Limb (tissue), 2 donors: ENCODE results near the gene EXOC1.
"Not testable (repeated sequence)": the region's sequence is repeated elsewhere in the genome, so short reads cannot be mapped to it uniquely, and the experiment has no call there.

Experiments used
- DNase-seq, 2 donors: peaks; one replicate each; pipeline ENCODE4 v3.0.0-alpha.2; 2016; ENCODE audit errors: extremely low spot score in 2 of 2

The EXOC1 gene

GRCh38 chr4:55853484-55854046, at the start of gene EXOC1:
Gene EXOC1, plus strand, starts transcription at chr4:55853648. Its CDS starts 4,676 bp downstream, at chr4:55858324.
- DNase-seq = peak; percentile 96 to 97

GRCh38 chr4:55807556-55807955, 45.9 kb upstream of the EXOC1 start:
- no peak for DNase-seq

GRCh38 chr4:55808186-55808585, 45.3 kb upstream of the EXOC1 start:
- no peak for DNase-seq

- DNase-seq = no peak
Measured at GRCh38 chr4:55808632-55809031, 44.8 kb upstream of the EXOC1 start.

GRCh38 chr4:55817691-55818090, 35.8 kb upstream of the EXOC1 start:
- no peak for DNase-seq

- peak in 1 of 2 donors; percentile 41 for DNase-seq
Measured at GRCh38 chr4:55819634-55820033, 33.8 kb upstream of the EXOC1 start, which contains the start of gene EXOC1L. Gene EXOC1L, plus strand, starts transcription at chr4:55819790. Its CDS starts 237 bp downstream, at chr4:55820027.

- DNase-seq = no peak
Measured at GRCh38 chr4:55820279-55820678, 33.2 kb upstream of the EXOC1 start.

- DNase-seq = no peak
Measured at GRCh38 chr4:55822329-55822728, 31.1 kb upstream of the EXOC1 start.

GRCh38 chr4:55824865-55825264, 28.6 kb upstream of the EXOC1 start:
- no peak for DNase-seq

- no peak for DNase-seq
Measured at GRCh38 chr4:55826986-55827385, 26.5 kb upstream of the EXOC1 start.

- DNase-seq = no peak
Measured at GRCh38 chr4:55827582-55827981, 25.9 kb upstream of the EXOC1 start.

GRCh38 chr4:55830048-55830447, 23.4 kb upstream of the EXOC1 start:
- no peak for DNase-seq

GRCh38 chr4:55830716-55831115, 22.7 kb upstream of the EXOC1 start:
- no peak for DNase-seq

- no peak for DNase-seq
Measured at GRCh38 chr4:55834086-55834795, 19.2 kb upstream of the EXOC1 start.

GRCh38 chr4:55837903-55838302, 15.5 kb upstream of the EXOC1 start:
- DNase-seq = no peak

- DNase-seq = no peak
Measured at GRCh38 chr4:55838356-55838755, 15.1 kb upstream of the EXOC1 start.

- DNase-seq = no peak
Measured at GRCh38 chr4:55838952-55839351, 14.5 kb upstream of the EXOC1 start.

GRCh38 chr4:55840956-55841355, 12.5 kb upstream of the EXOC1 start:
- no peak for DNase-seq

- not testable (repeated sequence) for DNase-seq
Measured at GRCh38 chr4:55841373-55842239, 11.8 kb upstream of the EXOC1 start.

- DNase-seq = not testable (repeated sequence)
Measured at GRCh38 chr4:55842312-55842711, 11.1 kb upstream of the EXOC1 start.

- no peak for DNase-seq
Measured at GRCh38 chr4:55849724-55850123, 3.7 kb upstream of the EXOC1 start.

GRCh38 chr4:55851885-55852284, 1.6 kb upstream of the EXOC1 start:
- DNase-seq = no peak
